Adrenal gland (tissue), 5 donors: ENCODE data around the gene ADPRHL1.

Experiments
- POLR2A ChIP-seq, 2 donors: fragments of 450-650 bp; IDR thresholded peaks; one replicate each; pipeline ENCODE4 v1.6.1; 2017; ENCODE audit warnings: antibody characterized with exemption in 2 of 2, mild to moderate bottlenecking in 2 of 2, moderate library complexity in 1 of 2
- TF ChIP-seq, protein P1 (sequence below), 6 experiments: fragments of 450-650 bp in 4 of 6; fragments of 200-600 bp in 2 of 6; sonication (generic) in 1 of 6; IDR thresholded peaks; 1 replicate in 5 of 6; 2 replicates in 1 of 6; pipeline versions ENCODE4 v1.5.1 to v1.8.0; 2016 to 2021; ENCODE audit warnings: antibody characterized with exemption in 6 of 6, mild to moderate bottlenecking in 2 of 6, moderate library complexity in 1 of 6
- donor health status: DM: no; HTN: no; CAD: no.

DNA sequence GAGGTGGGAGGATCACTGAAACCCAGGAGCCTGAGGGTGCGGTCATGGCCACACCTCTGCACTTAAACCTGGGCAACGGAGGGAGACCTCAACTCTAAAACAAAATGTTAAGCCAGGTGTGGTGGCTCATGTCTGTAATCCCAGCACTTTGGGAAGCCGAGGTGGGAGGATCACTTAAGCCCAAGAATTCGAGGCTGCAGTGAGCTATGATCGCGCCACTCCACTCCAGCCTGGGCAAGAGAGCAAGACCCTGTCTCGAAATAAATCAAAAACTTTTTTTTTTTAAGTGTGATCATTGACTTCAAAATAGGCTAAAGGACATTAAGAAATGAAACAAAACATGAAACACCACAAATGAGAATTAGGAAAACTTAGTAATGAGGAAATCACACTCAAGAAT, 16.3 kb upstream of the ADPRHL1 start:
- TF ChIP-seq, protein P1, sequence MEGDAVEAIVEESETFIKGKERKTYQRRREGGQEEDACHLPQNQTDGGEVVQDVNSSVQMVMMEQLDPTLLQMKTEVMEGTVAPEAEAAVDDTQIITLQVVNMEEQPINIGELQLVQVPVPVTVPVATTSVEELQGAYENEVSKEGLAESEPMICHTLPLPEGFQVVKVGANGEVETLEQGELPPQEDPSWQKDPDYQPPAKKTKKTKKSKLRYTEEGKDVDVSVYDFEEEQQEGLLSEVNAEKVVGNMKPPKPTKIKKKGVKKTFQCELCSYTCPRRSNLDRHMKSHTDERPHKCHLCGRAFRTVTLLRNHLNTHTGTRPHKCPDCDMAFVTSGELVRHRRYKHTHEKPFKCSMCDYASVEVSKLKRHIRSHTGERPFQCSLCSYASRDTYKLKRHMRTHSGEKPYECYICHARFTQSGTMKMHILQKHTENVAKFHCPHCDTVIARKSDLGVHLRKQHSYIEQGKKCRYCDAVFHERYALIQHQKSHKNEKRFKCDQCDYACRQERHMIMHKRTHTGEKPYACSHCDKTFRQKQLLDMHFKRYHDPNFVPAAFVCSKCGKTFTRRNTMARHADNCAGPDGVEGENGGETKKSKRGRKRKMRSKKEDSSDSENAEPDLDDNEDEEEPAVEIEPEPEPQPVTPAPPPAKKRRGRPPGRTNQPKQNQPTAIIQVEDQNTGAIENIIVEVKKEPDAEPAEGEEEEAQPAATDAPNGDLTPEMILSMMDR (IDR thresholded peaks at IDR 0.05), result no peak
- no peak for TF ChIP-seq POLR2A (IDR thresholded peaks at IDR 0.05)
